Left lung (tissue), 10 donors: ENCODE results near the gene CCDC102A. TPM values are rescaled to one million over a fixed set of nuclear protein-coding genes. Genes with fewer than 3 reads are reported as not detected.

Experiments used
- ATAC-seq: fragments of 200-7000 bp; cut with Tn5 transposase; one replicate; pipeline ENCODE4 v1.9.1; 2020; ENCODE audit warnings: moderate library complexity
- DNase-seq, 4 donors: peaks; one replicate each; pipeline ENCODE4 v3.0.0-alpha.2; 2013 to 2020
- H3K27ac ChIP-seq, 2 donors: fragments of 200-600 bp; sonication (generic) in 1 of 2; one replicate each; pipeline versions ENCODE4 v1.5.0 to v1.8.0; 2020 to 2021
- H3K27me3 ChIP-seq, 2 donors: fragments of 200-600 bp; sonication (generic) in 1 of 2; one replicate each; pipeline versions ENCODE4 v1.5.0 to v1.8.0; 2020 to 2021
- H3K36me3 ChIP-seq, 2 donors: fragments of 200-600 bp; sonication (generic) in 1 of 2; one replicate each; pipeline versions ENCODE4 v1.5.0 to v1.8.0; 2020 to 2021
- H3K4me1 ChIP-seq, 2 donors: fragments of 200-600 bp; one replicate each; pipeline ENCODE4 v1.8.0; 2021
- H3K4me3 ChIP-seq, 2 donors: fragments of 200-600 bp; sonication (generic) in 1 of 2; one replicate each; pipeline versions ENCODE4 v1.5.0 to v1.8.0; 2020 to 2021; ENCODE audit warnings: mild to moderate bottlenecking in 1 of 2
- H3K9me3 ChIP-seq, 2 donors: fragments of 200-600 bp; sonication (generic) in 1 of 2; one replicate each; pipeline versions ENCODE4 v1.5.0 to v1.8.0; 2020 to 2021
- CTCF ChIP-seq, 2 donors: fragments of 200-600 bp; sonication (generic) in 1 of 2; IDR thresholded peaks; one replicate each; pipeline versions ENCODE4 v1.5.0 to v1.8.0; 2021; ENCODE audit warnings: antibody characterized with exemption in 2 of 2
- intact Hi-C, 2 donors: fragments of 100-400 bp; cut with DNase I; formaldehyde crosslinking; loops; one replicate each; pipeline versions ENCODE4 v1.11.2 to v1.14.2; 2022
- polyA plus RNA-seq, 6 donors: library from polyadenylated mRNA; unstranded; fragments of 120-200 nt; gene quantifications; one replicate each; pipeline ENCODE4 v1.2.1, GENCODE V29; 2013; ENCODE audit not compliant: insufficient read length in 6 of 6
- total RNA-seq, 2 donors: library from RNA; stranded (reverse); fragmentation: NEBNext Ultra II Directional; extraction: Animal tissue kit (Norgen Biotek cat#: 25700); gene quantifications; one replicate each; pipeline ENCODE4 v1.2.1, GENCODE V29; 2021
- donor health status: DM: no; HTN: yes; CAD: no.
- donor health status: DM: no; HTN: no; CAD: no.

Gene CCDC102A
- total and polyA plus RNA-seq, 8 donors, result 5.2 to 18.4 (median 13.0) TPM

GRCh38 chr16:57485916-57486857 is 50.2 kb downstream of the CCDC102A start, which contains the start of gene DOK4:
DOK4 (minus strand) TSS chr16:57486493; CDS start chr16:57479507, 6,986 bp downstream.
- TF ChIP-seq CTCF (IDR thresholded peaks at IDR 0.05), result no peak
- Histone ChIP-seq H3K27ac (peak within 1 kb of the TSS; percentile 35 to 71), H3K4me3 (peak within 1 kb of the TSS; percentile 64 to 74), H3K4me1 (peaks cover 13 to 25% of the 10 kb centered on the region in 2 donors), H3K9me3 (no peaks in the 10 kb centered on the region), H3K36me3 (no peaks in the 10 kb centered on the region), H3K27me3 (peaks cover 0 to 12% of the 10 kb centered on the region in 2 donors)
- peak; percentile 60 to 97 (median 78) for DNase-seq
- ATAC-seq, result peak; percentile 95
- intact Hi-C loops, result no loop called here

GRCh38 chr16:57485091-57485915 is 51.1 kb downstream of the CCDC102A start:
- ATAC-seq (peak; percentile 59), DNase-seq (peak in 2 of 4 donors; percentile 33 to 82)
- intact Hi-C loops, result no loop called here
- Histone ChIP-seq H3K4me1 (peaks cover 18 to 31% of the 10 kb centered on the region in 2 donors), H3K27me3 (peaks cover 0 to 12% of the 10 kb centered on the region in 2 donors), H3K4me3 (peak overlapping the region; percentile 64 to 74), H3K9me3 (no peaks in the 10 kb centered on the region), H3K27ac (peak overlapping the region; percentile 35 to 71), H3K36me3 (no peaks in the 10 kb centered on the region)
- TF ChIP-seq CTCF (IDR thresholded peaks at IDR 0.05), result no peak

- Histone ChIP-seq H3K4me1 (peaks cover 25 to 38% of the 10 kb centered on the region in 2 donors), H3K36me3 (no peaks in the 10 kb centered on the region), H3K4me3 (peak overlapping the region in 1 of 2 donors; percentile 64), H3K27ac (no peak overlapping the region), H3K9me3 (no peaks in the 10 kb centered on the region), H3K27me3 (peaks cover 0 to 13% of the 10 kb centered on the region in 2 donors)
- no peak for DNase-seq
- no peak for TF ChIP-seq CTCF (IDR thresholded peaks at IDR 0.05)
- ATAC-seq, result no peak
- intact Hi-C loops, result no loop called here
Measured at GRCh38 chr16:57484515-57485005, 51.8 kb downstream of the CCDC102A start.

GRCh38 chr16:57483725-57484514 is 52.5 kb downstream of the CCDC102A start:
- Histone ChIP-seq H3K9me3 (no peaks in the 10 kb centered on the region), H3K4me1 (peaks cover 30 to 45% of the 10 kb centered on the region in 2 donors)

More at GRCh38 chr16:57483725-57484514, 52.5 kb downstream of the CCDC102A start:
- no peak overlapping the region for H3K4me3 ChIP-seq
- DNase-seq (peak in 1 of 4 donors; percentile 32), ATAC-seq (peak; percentile 13)
- intact Hi-C loops, result no loop called here
- no peak for TF ChIP-seq CTCF (IDR thresholded peaks at IDR 0.05)
- H3K27ac ChIP-seq, result no peak overlapping the region
- H3K36me3 ChIP-seq, result no peaks in the 10 kb centered on the region
- peaks cover 0 to 19% of the 10 kb centered on the region in 2 donors for H3K27me3 ChIP-seq
